ENCODE data around the gene BCL2A1.
"Not testable (repeated sequence)": the region's sequence is repeated elsewhere in the genome, so short reads cannot be mapped to it uniquely, and the experiment has no call there.

BCL2A1 gene

DNA sequence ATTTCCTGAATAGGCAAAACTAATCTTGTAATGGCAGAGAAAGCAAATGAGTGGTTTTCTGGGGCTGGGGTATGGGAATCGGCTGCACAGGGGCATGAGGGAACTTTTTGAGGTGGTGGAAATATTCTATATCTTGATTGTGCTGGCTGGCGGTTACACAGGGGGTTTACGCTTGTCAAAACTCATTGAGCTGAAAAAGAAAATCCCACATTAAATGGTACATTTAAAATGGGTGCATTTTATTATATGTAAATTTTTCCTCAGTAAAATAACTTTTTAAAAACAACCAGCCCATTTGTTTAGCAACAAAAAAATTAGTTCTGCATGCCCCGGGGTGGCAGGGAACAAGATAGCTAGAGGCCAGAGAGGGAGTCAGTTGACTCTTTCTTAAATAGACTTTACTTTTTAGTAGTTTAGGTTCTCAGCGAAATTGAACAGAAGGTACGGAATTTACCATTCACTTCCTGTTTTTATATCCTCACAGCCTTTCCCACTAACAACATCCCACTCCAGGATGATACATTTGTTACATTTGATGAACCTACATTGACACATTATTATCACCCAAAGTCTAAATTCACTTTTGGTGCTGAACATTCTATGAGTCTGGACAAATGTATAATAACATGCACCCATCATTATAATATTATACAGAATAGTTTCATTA, 41.2 kb upstream of the BCL2A1 start:
- TF ChIP-seq, protein P1, sequence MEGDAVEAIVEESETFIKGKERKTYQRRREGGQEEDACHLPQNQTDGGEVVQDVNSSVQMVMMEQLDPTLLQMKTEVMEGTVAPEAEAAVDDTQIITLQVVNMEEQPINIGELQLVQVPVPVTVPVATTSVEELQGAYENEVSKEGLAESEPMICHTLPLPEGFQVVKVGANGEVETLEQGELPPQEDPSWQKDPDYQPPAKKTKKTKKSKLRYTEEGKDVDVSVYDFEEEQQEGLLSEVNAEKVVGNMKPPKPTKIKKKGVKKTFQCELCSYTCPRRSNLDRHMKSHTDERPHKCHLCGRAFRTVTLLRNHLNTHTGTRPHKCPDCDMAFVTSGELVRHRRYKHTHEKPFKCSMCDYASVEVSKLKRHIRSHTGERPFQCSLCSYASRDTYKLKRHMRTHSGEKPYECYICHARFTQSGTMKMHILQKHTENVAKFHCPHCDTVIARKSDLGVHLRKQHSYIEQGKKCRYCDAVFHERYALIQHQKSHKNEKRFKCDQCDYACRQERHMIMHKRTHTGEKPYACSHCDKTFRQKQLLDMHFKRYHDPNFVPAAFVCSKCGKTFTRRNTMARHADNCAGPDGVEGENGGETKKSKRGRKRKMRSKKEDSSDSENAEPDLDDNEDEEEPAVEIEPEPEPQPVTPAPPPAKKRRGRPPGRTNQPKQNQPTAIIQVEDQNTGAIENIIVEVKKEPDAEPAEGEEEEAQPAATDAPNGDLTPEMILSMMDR (IDR thresholded peaks at IDR 0.05; ENCODE audit: low read depth, low read length), result no peak
- DNase-seq, result no peak
- Histone ChIP-seq H3K9me3 (ENCODE audit: severe bottlenecking) (peaks cover 2% of the 10 kb centered on the region), H3K4me3 (ENCODE audit: low read depth, low read length) (no peak overlapping the region), H3K27ac (no peak overlapping the region), H3K27me3 (ENCODE audit: insufficient read depth, low read depth, severe bottlenecking) (no peaks in the 10 kb centered on the region), H3K36me3 (no peaks in the 10 kb centered on the region)

DNA sequence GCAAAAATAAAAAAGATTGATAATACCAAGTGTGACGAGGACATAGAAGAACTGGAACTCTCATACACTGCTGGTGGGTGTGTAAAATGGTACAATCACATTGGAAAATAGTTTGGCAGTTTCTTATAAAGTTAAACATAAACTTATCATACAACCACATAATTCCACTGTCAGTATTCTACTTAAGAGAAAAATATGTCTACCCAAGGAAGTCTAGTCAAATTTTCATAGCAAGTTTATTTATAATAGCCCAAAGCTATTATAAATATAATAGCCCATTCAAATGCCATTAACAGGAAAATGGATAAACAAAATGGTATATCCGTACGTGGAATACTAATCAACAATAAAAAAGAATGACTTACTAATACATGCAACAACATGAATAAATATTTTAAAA, 40.6 kb upstream of the BCL2A1 start:
- no peak overlapping the region for H3K27ac ChIP-seq
- H3K27me3 ChIP-seq (ENCODE audit: insufficient read depth, low read depth, severe bottlenecking), result no peaks in the 10 kb centered on the region
- H3K4me3 ChIP-seq (ENCODE audit: low read depth, low read length), result no peak overlapping the region
- DNase-seq, result no peak
- peaks cover 2% of the 10 kb centered on the region for H3K9me3 ChIP-seq (ENCODE audit: severe bottlenecking)
- no peaks in the 10 kb centered on the region for H3K36me3 ChIP-seq
- TF ChIP-seq, protein P1 (IDR thresholded peaks at IDR 0.05; ENCODE audit: low read depth, low read length), result no peak

DNA sequence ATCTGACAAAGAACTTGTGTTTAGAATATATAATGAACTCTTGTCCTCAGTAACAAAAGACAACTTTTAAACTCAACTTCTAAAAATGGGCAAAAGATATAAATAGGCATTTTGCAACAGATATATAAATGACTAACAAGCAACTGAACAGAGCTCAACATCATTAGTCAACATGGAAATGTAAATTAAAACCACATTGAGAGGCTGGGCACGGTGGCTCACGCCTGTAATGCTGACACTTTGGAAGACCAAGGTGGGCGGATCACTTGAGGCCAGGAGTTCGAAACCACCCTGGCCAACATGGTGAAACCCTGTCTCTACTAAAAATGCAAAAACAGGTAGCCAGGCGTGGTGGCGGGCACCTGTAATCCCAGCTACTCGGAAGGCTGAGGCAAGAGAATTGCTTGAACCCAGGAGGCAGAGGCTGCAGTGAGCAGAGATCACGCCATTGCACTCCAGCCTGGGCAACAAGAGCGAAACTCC, 40.1 kb upstream of the BCL2A1 start:
- H3K4me3 ChIP-seq (ENCODE audit: low read depth, low read length); H3K27ac ChIP-seq; H3K27me3 ChIP-seq (ENCODE audit: insufficient read depth, low read depth, severe bottlenecking); H3K36me3 ChIP-seq; DNase-seq; H3K9me3 ChIP-seq (ENCODE audit: severe bottlenecking): not testable (repeated sequence)

DNA sequence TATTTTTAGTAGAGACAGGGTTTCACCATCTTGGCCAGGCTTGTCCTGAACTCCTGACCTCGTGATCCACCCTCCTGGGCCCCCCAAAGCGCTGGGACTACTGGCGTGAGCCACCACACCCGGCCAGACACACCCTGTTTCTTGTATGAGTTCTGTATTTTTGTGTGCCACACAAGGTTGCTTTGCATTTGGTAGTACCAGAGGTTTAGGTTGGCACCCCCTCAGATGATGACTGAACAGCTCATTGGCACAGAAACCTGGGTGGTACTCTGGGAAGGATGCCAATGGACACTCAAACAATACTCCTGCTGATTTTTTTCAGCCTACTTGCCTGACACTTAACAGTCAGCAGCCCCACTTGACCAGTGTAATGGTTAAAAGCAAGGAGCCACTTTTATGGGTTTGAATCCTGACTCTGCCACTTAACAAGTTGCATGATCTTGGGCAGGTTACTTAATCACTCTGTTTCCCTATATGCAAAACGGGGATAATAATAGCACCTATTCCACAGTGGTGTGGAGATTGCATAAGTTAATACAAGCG, 39.2 kb upstream of the BCL2A1 start:
- no peak overlapping the region for H3K4me3 ChIP-seq (ENCODE audit: low read depth, low read length)
- DNase-seq, result no peak
- H3K27ac ChIP-seq, result no peak overlapping the region

DNA sequence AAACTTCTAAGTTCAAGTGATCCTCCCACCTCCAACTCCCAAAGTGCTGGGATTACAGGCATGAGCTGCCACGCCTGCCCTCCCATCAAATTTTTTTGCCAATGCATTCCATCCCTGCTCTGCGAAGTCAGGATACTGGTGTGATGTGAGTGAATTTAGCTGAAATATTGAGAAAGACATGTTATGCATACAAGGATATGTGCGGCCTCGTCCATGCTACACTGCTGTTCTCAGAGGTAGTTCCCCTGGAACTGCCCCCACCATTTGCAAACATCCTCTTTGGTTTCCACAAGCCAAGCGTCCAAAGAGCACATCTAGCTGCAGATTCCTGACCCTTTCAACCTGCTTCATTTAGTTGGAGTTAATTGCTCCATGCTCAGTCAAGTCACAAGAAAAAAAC, 36.5 kb upstream of the BCL2A1 start:
- H3K27me3 ChIP-seq (ENCODE audit: insufficient read depth, low read depth, severe bottlenecking), result no peaks in the 10 kb centered on the region
- no peak overlapping the region for H3K4me3 ChIP-seq (ENCODE audit: low read depth, low read length)
- no peaks in the 10 kb centered on the region for H3K9me3 ChIP-seq (ENCODE audit: severe bottlenecking)
- H3K36me3 ChIP-seq, result no peaks in the 10 kb centered on the region
- no peak for DNase-seq
- H3K27ac ChIP-seq, result no peak overlapping the region
- TF ChIP-seq, protein P1 (IDR thresholded peaks at IDR 0.05; ENCODE audit: low read depth, low read length), result no peak

More for the DNA sequence above, 39.2 kb upstream of the BCL2A1 start:
- Histone ChIP-seq H3K36me3 (no peaks in the 10 kb centered on the region), H3K9me3 (ENCODE audit: severe bottlenecking) (peaks cover 2% of the 10 kb centered on the region), H3K27me3 (ENCODE audit: insufficient read depth, low read depth, severe bottlenecking) (no peaks in the 10 kb centered on the region)
- TF ChIP-seq, protein P1 (IDR thresholded peaks at IDR 0.05; ENCODE audit: low read depth, low read length), result no peak

DNA sequence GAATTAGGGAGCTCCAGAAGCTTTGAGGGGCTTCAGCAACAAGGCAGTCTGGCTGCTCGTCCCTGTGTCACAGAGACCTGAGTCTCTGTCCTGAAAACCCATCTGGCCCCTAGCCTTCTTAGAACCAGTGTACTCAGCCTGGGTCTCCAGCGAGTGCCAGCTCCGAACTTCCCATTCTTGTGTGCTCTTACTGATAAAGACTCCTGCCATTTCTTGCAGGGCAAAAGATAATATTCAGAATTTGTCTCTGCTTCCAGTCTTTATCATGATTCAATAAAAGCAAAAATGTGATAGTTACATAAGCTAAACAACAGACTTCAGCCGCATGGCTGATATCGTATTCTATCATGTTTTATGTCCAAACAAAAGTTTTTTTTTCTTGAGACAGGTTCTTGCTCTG, 36.0 kb upstream of the BCL2A1 start:
- TF ChIP-seq, protein P1 (IDR thresholded peaks at IDR 0.05; ENCODE audit: low read depth, low read length), result no peak
- Histone ChIP-seq H3K36me3 (no peaks in the 10 kb centered on the region), H3K9me3 (ENCODE audit: severe bottlenecking) (no peaks in the 10 kb centered on the region), H3K27ac (no peak overlapping the region), H3K27me3 (ENCODE audit: insufficient read depth, low read depth, severe bottlenecking) (no peaks in the 10 kb centered on the region), H3K4me3 (ENCODE audit: low read depth, low read length) (no peak overlapping the region)
- no peak for DNase-seq

All from WERI-Rb-1 (cell line).